Lung (tissue), 12 donors: ENCODE data around the gene GPR179. TPM values are rescaled to one million over a fixed set of nuclear protein-coding genes. Genes with fewer than 3 reads are reported as not detected.

Experiments
- ATAC-seq: fragments of 200-7000 bp; cut with Tn5 transposase; one replicate; pipeline ENCODE4 v1.9.1; 2020; ENCODE audit warnings: moderate number of reproducible peaks; ENCODE audit not compliant: insufficient read depth, low FRiP score
- DNase-seq, 3 donors: peaks; one replicate each; pipeline ENCODE4 v3.0.0-alpha.2; 2013 to 2017
- H3K27ac ChIP-seq, 2 donors: one replicate each; pipeline ENCODE4 v1.5.1; 2013; ENCODE audit warnings: mild to moderate bottlenecking in 2 of 2, moderate library complexity in 2 of 2, control low read depth in 1 of 2, inconsistent platforms in 1 of 2, low read depth in 1 of 2, low read length in 1 of 2
- H3K27me3 ChIP-seq, 3 donors: one replicate each; pipeline ENCODE4 v1.5.1; 2013; ENCODE audit warnings: low read length in 2 of 3; ENCODE audit not compliant: control insufficient read depth in 3 of 3, insufficient read depth in 3 of 3
- H3K36me3 ChIP-seq, 4 donors: one replicate each; pipeline ENCODE4 v1.5.1; 2013; ENCODE audit warnings: low read length in 4 of 4, mild to moderate bottlenecking in 1 of 4, moderate library complexity in 1 of 4; ENCODE audit not compliant: control insufficient read depth in 4 of 4, insufficient read depth in 4 of 4
- H3K4me1 ChIP-seq, 5 donors: one replicate each; pipeline ENCODE4 v1.5.1; 2013; ENCODE audit warnings: low read length in 5 of 5, mild to moderate bottlenecking in 2 of 5, moderate library complexity in 1 of 5; ENCODE audit not compliant: control insufficient read depth in 5 of 5, insufficient read depth in 5 of 5
- H3K4me3 ChIP-seq: one replicate; pipeline ENCODE4 v1.5.1; 2013; ENCODE audit warnings: mild to moderate bottlenecking, control low read depth, moderate library complexity
- H3K9ac ChIP-seq, 2 donors: one replicate each; pipeline ENCODE4 v1.5.1; 2013; ENCODE audit warnings: low read length in 2 of 2, control low read depth in 1 of 2; ENCODE audit not compliant: insufficient read depth in 1 of 2
- H3K9me3 ChIP-seq, 4 donors: one replicate each; pipeline ENCODE4 v1.5.1; 2013; ENCODE audit warnings: low read length in 3 of 4, mild to moderate bottlenecking in 1 of 4, moderate library complexity in 1 of 4; ENCODE audit not compliant: control insufficient read depth in 4 of 4, insufficient read depth in 3 of 4
- CTCF ChIP-seq: IDR thresholded peaks from 2 replicates; pipeline ENCODE4 v1.5.1; 2012; ENCODE audit warnings: mild to moderate bottlenecking; ENCODE audit errors: control extremely low read depth, extremely low read depth
- WGBS, 2 donors: extraction: QIAGEN DNeasy Blood & Tissue Kit; methylation state at CpG; one replicate each; pipeline ENCODE4 v1.1.7; 2013; 5-methylcytosine and 5-hydroxymethylcytosine counted together
- polyA plus RNA-seq, 2 donors: library from polyadenylated mRNA; stranded (reverse); fragments of 200-250 nt; gene quantifications; one replicate each; pipeline ENCODE4 v1.2.1, GENCODE V29; 2013
- total RNA-seq, 2 donors: library from RNA; depleted of rRNA in 1 of 2; stranded (reverse); fragments of >200 nt in 1 of 2; gene quantifications; one replicate each; pipeline ENCODE4 v1.2.1, GENCODE V29; 2014 to 2021
- donor health status: control.
- donor health status: control.
- donor health status: Bipolar disorder and iron deficiency.
- donor health status: healthy.
- donor health status: DM: yes; HTN: yes; CAD: no.

GPR179 gene
- total and polyA plus RNA-seq, 4 donors = 0.03 to 0.31 (median 0.11) TPM

- no peak overlapping the region for H3K9ac ChIP-seq
- no peak overlapping the region for H3K27ac ChIP-seq
- H3K4me1 ChIP-seq = peaks cover 4 to 46% (median 17%) of the 10 kb centered on the region in 5 donors
- H3K9me3 ChIP-seq = no peaks in the 10 kb centered on the region
- H3K36me3 ChIP-seq = no peaks in the 10 kb centered on the region
- ATAC-seq = no peak
- 89 to 91% methylated on average over 7 of the region's 7 CpGs for WGBS, 2 donors
- H3K4me3 ChIP-seq = no peak overlapping the region
- no peaks in the 10 kb centered on the region for H3K27me3 ChIP-seq
- no peak for DNase-seq
- TF ChIP-seq CTCF = no peak
Observed at GRCh38 chr17:38354466-38354865, 10.7 kb upstream of the GPR179 start.

DNA sequence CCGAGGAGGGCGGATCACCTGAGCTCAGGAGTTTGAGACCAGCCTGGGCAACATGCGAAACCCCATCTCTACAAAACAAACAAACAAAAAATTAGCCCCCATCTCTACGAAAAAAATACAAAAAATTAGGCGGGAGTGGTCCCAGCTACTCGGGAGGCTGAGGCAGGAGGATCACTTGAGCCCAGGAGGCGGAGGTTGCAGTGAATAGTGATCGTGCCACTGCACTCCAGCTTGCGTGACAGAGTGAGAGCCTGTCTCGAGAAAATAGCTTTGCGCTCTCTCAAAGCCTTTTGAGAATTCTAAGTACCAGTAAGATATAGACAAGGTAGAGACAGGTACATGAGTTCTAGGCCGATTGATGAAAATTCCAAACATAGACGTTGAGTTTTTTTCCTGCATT lies 9.9 kb upstream of the GPR179 start:
- Histone ChIP-seq H3K27ac (no peak overlapping the region), H3K9ac (no peak overlapping the region), H3K4me1 (peaks cover 4 to 40% (median 17%) of the 10 kb centered on the region in 5 donors), H3K9me3 (no peaks in the 10 kb centered on the region), H3K4me3 (no peak overlapping the region), H3K27me3 (no peaks in the 10 kb centered on the region), H3K36me3 (no peaks in the 10 kb centered on the region)
- 75 to 83% methylated on average over 13 of the region's 13 CpGs for WGBS, 2 donors
- DNase-seq = no peak
- TF ChIP-seq CTCF = no peak
- no peak for ATAC-seq

GRCh38 chr17:38353086-38353604 lies 9.4 kb upstream of the GPR179 start:
- Histone ChIP-seq H3K9me3 (no peaks in the 10 kb centered on the region), H3K4me3 (peak overlapping the region; percentile 78), H3K27me3 (no peaks in the 10 kb centered on the region), H3K36me3 (no peaks in the 10 kb centered on the region), H3K27ac (no peak overlapping the region), H3K4me1 (peaks cover 4 to 39% (median 17%) of the 10 kb centered on the region in 5 donors), H3K9ac (peak overlapping the region in 1 of 2 donors; percentile 63)
- WGBS, 2 donors = 23 to 31% methylated on average over 8 of the region's 8 CpGs
- ATAC-seq = no peak
- no peak for TF ChIP-seq CTCF
- DNase-seq = peak in 1 of 3 donors; percentile 34
